OCI-LY7 (cell line): ENCODE measurements around the gene TAGLN2. TPM values are rescaled to one million over a fixed set of nuclear protein-coding genes. Genes with fewer than 3 reads are reported as not detected.
A peak's percentile ranks its signal among the peaks of the same experiment; 100 is the strongest.

Experiments
- BruUV-seq: library from RNA; stranded (reverse); fragments of 400-500 nt; replicated peaks from 2 replicates; lab custom pipeline; 2021; lab: Mats Ljungman, UMichigan
- CTCF ChIA-PET: fragments of 300-600 bp; sonication (Branson Sonifier 250); formaldehyde crosslinking; loops from one replicate; lab custom pipeline; 2022; ENCODE audit warnings: antibody characterized with exemption; ENCODE audit not compliant: unreplicated experiment; lab: Charles Lee
- POLR2A ChIA-PET: fragments of 300-600 bp; sonication (Branson Sonifier 250); formaldehyde crosslinking; loops from one replicate; lab custom pipeline; 2022; ENCODE audit warnings: antibody characterized with exemption; lab: Charles Lee
- DNase-seq: peaks from one replicate; pipeline ENCODE4 v3.0.0-alpha.2; 2015; ENCODE audit warnings: low spot score
- H2AFZ ChIP-seq: fragments of 200-600 bp; sonication (generic), shearing (Covaris generic); 2 replicates; pipeline ENCODE4 v1.6.1; 2014; ENCODE audit warnings: mild to moderate bottlenecking, antibody characterized with exemption, low read length, moderate library complexity
- H3K27ac ChIP-seq: fragments of 200-600 bp; sonication (generic); 2 replicates; pipeline ENCODE4 v1.5.1; 2014; ENCODE audit warnings: mixed run types, low read depth, mild to moderate bottlenecking, moderate library complexity, low read length, inconsistent platforms; ENCODE audit not compliant: poor library complexity, severe bottlenecking
- H3K36me3 ChIP-seq: fragments of 200-600 bp; sonication (generic); 2 replicates; pipeline ENCODE4 v1.6.1; 2014; ENCODE audit warnings: mild to moderate bottlenecking, antibody characterized with exemption, low read length, moderate library complexity, mixed read lengths; ENCODE audit not compliant: insufficient read depth
- H3K4me1 ChIP-seq: fragments of 200-600 bp; sonication (generic); 2 replicates; pipeline ENCODE4 v1.5.1; 2014; ENCODE audit warnings: mild to moderate bottlenecking, low read length; ENCODE audit not compliant: insufficient read depth, poor library complexity, severe bottlenecking
- H3K4me2 ChIP-seq: fragments of 200-600 bp; sonication (generic); 2 replicates; pipeline ENCODE4 v1.6.1; 2014; ENCODE audit warnings: mild to moderate bottlenecking, low read length
- H3K4me3 ChIP-seq: fragments of 200-600 bp; sonication (generic); 2 replicates; pipeline ENCODE4 v1.5.1; 2014; ENCODE audit warnings: mild to moderate bottlenecking, low read depth, low read length; ENCODE audit not compliant: poor library complexity, severe bottlenecking
- H3K79me2 ChIP-seq: fragments of 200-600 bp; sonication (generic); 2 replicates; pipeline ENCODE4 v1.6.1; 2016; ENCODE audit warnings: low read depth, mild to moderate bottlenecking, low read length, moderate library complexity, mixed read lengths; ENCODE audit not compliant: insufficient read depth
- H3K9me2 ChIP-seq: fragments of 200-600 bp; sonication (generic); 2 replicates; pipeline ENCODE4 v1.6.1; 2016; ENCODE audit warnings: mild to moderate bottlenecking, low read length, mixed read lengths; ENCODE audit not compliant: insufficient read depth
- H3K9me3 ChIP-seq: fragments of 200-600 bp; sonication (generic); 2 replicates; pipeline ENCODE4 v1.6.1; 2014; ENCODE audit warnings: mild to moderate bottlenecking, mixed run types, low read length, mixed read lengths
- H4K20me1 ChIP-seq: fragments of 200-600 bp; sonication (generic); 2 replicates; pipeline ENCODE4 v1.6.1; 2014; ENCODE audit warnings: mild to moderate bottlenecking, antibody characterized with exemption, low read length, moderate library complexity, mixed read lengths; ENCODE audit not compliant: insufficient read depth
- EZH2phosphoT487 ChIP-seq: fragments of 200-600 bp; sonication (generic); IDR thresholded peaks from 2 replicates; pipeline ENCODE4 v1.6.1; 2018; ENCODE audit warnings: low read depth, borderline replicate concordance, mild to moderate bottlenecking, mixed run types, antibody characterized with exemption, low read length, moderate library complexity, mixed read lengths
- intact Hi-C: fragments of 100-400 bp; cut with micrococcal nuclease; formaldehyde crosslinking; loops from one replicate; pipeline ENCODE4 v1.10.0; 2022; ENCODE audit not compliant: unreplicated experiment
- total RNA-seq, 2 experiments: library from RNA; depleted of rRNA in 1 of 2; stranded (reverse); fragments of >200 nt in 1 of 2; shearing (Covaris generic) in 1 of 2; gene quantifications; 2 replicates each; pipeline ENCODE4 v1.2.3, GENCODE V29; 2014 to 2022
- TF ChIP-seq, protein P1 (sequence below): fragments of 200-600 bp; sonication (generic); conservative IDR thresholded peaks from 2 replicates; pipeline ENCODE4 v1.5.1; 2014; ENCODE audit warnings: mild to moderate bottlenecking, antibody characterized with exemption, low read length, moderate library complexity, mixed read lengths

The TAGLN2 gene
- total RNA-seq, 2 experiments from 2014 or later, result 193 to 215 TPM

DNA sequence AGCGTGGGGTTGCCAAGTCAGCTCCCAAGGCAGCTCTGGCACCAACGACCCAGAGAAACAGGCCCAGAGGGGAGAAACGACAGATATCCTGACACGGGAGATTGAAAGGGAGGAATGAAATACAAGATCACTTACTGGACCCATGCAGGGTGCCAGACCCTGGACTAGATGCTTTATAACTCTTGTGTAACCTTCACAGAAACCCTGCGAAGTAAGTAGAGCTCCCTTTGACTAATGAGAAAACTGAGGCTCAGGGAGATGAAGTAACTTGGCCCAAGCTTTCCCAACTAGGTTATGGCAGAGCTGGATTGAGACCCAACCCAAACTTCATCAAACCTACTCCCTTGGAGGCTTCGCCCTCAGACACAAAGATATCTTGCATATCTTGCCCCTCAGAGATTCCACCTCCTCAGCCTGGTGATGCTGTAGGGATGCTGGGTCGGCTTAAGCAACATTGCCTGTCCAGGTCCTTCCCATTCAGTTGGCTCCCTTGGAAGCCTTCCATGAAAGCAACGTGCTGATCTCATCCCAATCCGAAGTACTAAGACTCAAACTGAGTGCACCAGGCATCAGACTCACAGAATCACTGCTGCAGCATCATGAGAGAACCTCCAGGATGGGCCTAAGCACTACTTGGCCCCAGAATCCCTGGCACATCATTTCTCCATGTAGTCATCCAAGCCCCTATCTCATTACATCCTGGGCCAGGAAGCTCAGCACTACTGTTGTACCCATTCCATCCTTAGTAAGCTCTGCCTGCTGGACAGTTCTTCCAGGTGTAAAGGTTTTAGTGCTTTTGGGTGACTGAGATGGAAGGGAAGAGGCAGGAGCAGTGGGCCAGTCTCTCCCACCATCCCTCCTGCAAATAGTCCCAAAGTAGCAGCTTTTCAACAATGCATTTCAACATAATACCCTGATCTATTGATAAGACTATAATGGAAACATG, 21.2 kb upstream of the TAGLN2 start:
- H4K20me1 ChIP-seq, result no peaks in the 10 kb centered on the region; the same call in 1 of the 2 replicates
- BruUV-seq, result no TSS peak
- no peak for DNase-seq
- intact Hi-C loops, result no loop called here
- ChIA-PET POLR2A (interaction anchor here (1.1 kb wide), 1 partner anchor 35 kb away, joined by 3 read pairs; no protein-coding TSS in a partner anchor), CTCF (no interaction called here)
- no peaks in the 10 kb centered on the region for H3K79me2 ChIP-seq
- no peak overlapping the region for H2AFZ ChIP-seq
- no peaks in the 10 kb centered on the region for H3K9me2 ChIP-seq
- H3K36me3 ChIP-seq, result no peaks in the 10 kb centered on the region
- H3K4me1 ChIP-seq, result no peaks in the 10 kb centered on the region
- no peak overlapping the region for H3K4me3 ChIP-seq
- no peak for TF ChIP-seq EZH2phosphoT487
- TF ChIP-seq, protein P1, sequence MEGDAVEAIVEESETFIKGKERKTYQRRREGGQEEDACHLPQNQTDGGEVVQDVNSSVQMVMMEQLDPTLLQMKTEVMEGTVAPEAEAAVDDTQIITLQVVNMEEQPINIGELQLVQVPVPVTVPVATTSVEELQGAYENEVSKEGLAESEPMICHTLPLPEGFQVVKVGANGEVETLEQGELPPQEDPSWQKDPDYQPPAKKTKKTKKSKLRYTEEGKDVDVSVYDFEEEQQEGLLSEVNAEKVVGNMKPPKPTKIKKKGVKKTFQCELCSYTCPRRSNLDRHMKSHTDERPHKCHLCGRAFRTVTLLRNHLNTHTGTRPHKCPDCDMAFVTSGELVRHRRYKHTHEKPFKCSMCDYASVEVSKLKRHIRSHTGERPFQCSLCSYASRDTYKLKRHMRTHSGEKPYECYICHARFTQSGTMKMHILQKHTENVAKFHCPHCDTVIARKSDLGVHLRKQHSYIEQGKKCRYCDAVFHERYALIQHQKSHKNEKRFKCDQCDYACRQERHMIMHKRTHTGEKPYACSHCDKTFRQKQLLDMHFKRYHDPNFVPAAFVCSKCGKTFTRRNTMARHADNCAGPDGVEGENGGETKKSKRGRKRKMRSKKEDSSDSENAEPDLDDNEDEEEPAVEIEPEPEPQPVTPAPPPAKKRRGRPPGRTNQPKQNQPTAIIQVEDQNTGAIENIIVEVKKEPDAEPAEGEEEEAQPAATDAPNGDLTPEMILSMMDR, result no peak
- H3K9me3 ChIP-seq, result no peaks in the 10 kb centered on the region
- H3K27ac ChIP-seq, result no peak overlapping the region
- no peak overlapping the region for H3K4me2 ChIP-seq

GRCh38 chr1:159945483-159946241, 20.4 kb upstream of the TAGLN2 start, which contains the start of gene IGSF9:
TSS of gene IGSF9 (minus strand) at chr1:159945613. CDS start at chr1:159943454, 2,159 bp downstream.
- DNase-seq, result peak; percentile 58
- Histone ChIP-seq H3K4me1 (no peaks in the 10 kb centered on the region), H2AFZ (no peak within 1 kb of the TSS), H3K27ac (no peak within 1 kb of the TSS), H3K79me2 (no peaks in the 10 kb centered on the region), H4K20me1 (no peaks in the 10 kb centered on the region; the same call in 1 of the 2 replicates), H3K4me2 (peak within 1 kb of the TSS; percentile 31; the same call in 1 of the 2 replicates), H3K4me3 (no peak within 1 kb of the TSS), H3K9me2 (no peaks in the 10 kb centered on the region), H3K9me3 (no peaks in the 10 kb centered on the region), H3K36me3 (no peaks in the 10 kb centered on the region)
- no TSS peak for BruUV-seq
- no peak for TF ChIP-seq EZH2phosphoT487
- TF ChIP-seq, protein P1, result peak; percentile 49
- CTCF ChIA-PET, result no interaction called here
- POLR2A ChIA-PET, result interaction anchor here (1.1 kb wide), 1 partner anchor 34 kb away, joined by 3 read pairs; no protein-coding TSS in a partner anchor
- intact Hi-C loops, result no loop called here
